Measurements from ENCODE around the gene SEC14L5. TPM values are rescaled to one million over a fixed set of nuclear protein-coding genes. Genes with fewer than 3 reads are reported as not detected.

Gene SEC14L5
- total and polyA plus RNA-seq, 2 donors (not counting 3 experiments of a cell fraction or from before 2014, with no cell fraction given), result not detected

DNA sequence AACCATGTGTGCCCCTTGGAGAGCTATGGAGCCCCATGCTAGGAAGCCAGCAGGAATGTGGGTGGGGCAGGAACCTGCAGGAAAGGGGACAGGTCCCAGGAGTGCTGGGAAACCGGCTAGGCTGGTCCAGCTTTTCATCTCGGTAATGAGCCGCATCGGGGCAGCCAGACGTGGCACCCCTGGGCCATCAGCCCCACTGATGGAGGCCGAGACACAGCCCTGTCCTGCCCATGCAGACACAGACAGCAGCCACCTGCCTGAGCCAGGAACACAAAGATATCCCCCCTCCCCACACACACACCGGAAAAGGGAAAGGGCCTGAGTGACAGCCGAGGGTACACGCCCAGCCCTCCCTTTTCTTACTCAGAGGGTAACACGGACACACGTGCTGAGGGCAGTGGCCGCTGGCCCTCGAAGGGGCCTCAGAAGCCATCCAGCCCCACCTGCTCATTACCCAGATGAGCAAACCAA, 39.3 kb upstream of the SEC14L5 start:
- dilution Hi-C loops (cut with MboI; ENCODE audit: extremely low pct_ligation_motif_present, low sequenced_read_pairs), result no loop called here
- Histone ChIP-seq H4K20me1 (replicated peaks; ENCODE audit: control insufficient read depth, extremely low read depth, insufficient read depth, low read length) (no peaks in the 10 kb centered on the region), H3K9me1 (replicated peaks; ENCODE audit: control insufficient read depth, extremely low read depth, insufficient read depth, low read length) (no peaks in the 10 kb centered on the region), H3K4me2 (ENCODE audit: insufficient read depth, low read length) (no peak overlapping the region), H3K27me3 (ENCODE audit: control insufficient read depth in 2 of 2, insufficient read depth in 2 of 2, low read length in 2 of 2) (no peaks in the 10 kb centered on the region), H3K27ac (ENCODE audit: insufficient read depth, low read depth, low read length) (no peak overlapping the region), H3K4me3 (replicated peaks in 1 of 3; ENCODE audit: insufficient read depth in 1 of 3, low read depth in 1 of 3, low read length in 3 of 3) (no peak overlapping the region), H3K79me2 (ENCODE audit: control insufficient read depth, insufficient read depth, low read length) (no peaks in the 10 kb centered on the region), H3K9ac (replicated peaks; ENCODE audit: extremely low read depth, insufficient read depth, low read length) (no peak overlapping the region), H3K4me1 (ENCODE audit: control insufficient read depth, extremely low read depth, insufficient read depth, low read length) (no peaks in the 10 kb centered on the region), H2AFZ (ENCODE audit: low read depth, low read length) (no peak overlapping the region), H3K9me3 (replicated peaks; ENCODE audit: control insufficient read depth, insufficient read depth, low read length) (no peaks in the 10 kb centered on the region), H3K36me3 (ENCODE audit: control insufficient read depth in 2 of 2, extremely low read depth in 1 of 2, insufficient read depth in 2 of 2, low read length in 2 of 2) (no peaks in the 10 kb centered on the region)
- TF ChIP-seq FOS (IDR thresholded peaks at IDR 0.05; ENCODE audit: borderline replicate concordance, insufficient read depth, low read length), result no peak
- TF ChIP-seq, protein P1, sequence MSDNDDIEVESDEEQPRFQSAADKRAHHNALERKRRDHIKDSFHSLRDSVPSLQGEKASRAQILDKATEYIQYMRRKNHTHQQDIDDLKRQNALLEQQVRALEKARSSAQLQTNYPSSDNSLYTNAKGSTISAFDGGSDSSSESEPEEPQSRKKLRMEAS (IDR thresholded peaks at IDR 0.05; ENCODE audit: insufficient read depth, insufficient read length), result no peak
- no peak for TF ChIP-seq MYC (IDR thresholded peaks at IDR 0.05; ENCODE audit: low read depth, low read length)
- TF ChIP-seq GATA2 (IDR thresholded peaks at IDR 0.05; ENCODE audit: insufficient read depth, insufficient read length, low read depth, low read length), result no peak
- no peak for TF ChIP-seq POLR2AphosphoS5 (IDR thresholded peaks at IDR 0.05; ENCODE audit: insufficient read depth, low read depth, low read length)
- TF ChIP-seq CTCF (IDR thresholded peaks at IDR 0.05; ENCODE audit: extremely low read depth in 1 of 2, insufficient read depth in 1 of 2, low read depth in 1 of 2, low read length in 2 of 2), result no peak
- TF ChIP-seq EZH2 (IDR thresholded peaks at IDR 0.05; ENCODE audit: borderline replicate concordance, low read depth, low read length, severe bottlenecking), result no peak
- TF ChIP-seq POLR2A (IDR thresholded peaks at IDR 0.05; ENCODE audit: low read depth, low read length), result no peak
- no peak for TF ChIP-seq JUN (IDR thresholded peaks at IDR 0.05; ENCODE audit: borderline replicate concordance, insufficient read depth, insufficient read length, low read depth)
- FAIRE-seq (no peak), DNase-seq (ENCODE audit: low read depth, low spot score) (no peak)
- intact Hi-C loops (cut with micrococcal nuclease), result no loop called here
- POLR2A ChIA-PET, result no interaction called here
- BruUV-seq (replicated peaks), result no TSS peak
- CTCF ChIA-PET, result interaction anchor here (3.2 kb wide), 1 partner anchor 13 kb away, joined by 10 read pairs; no protein-coding TSS in a partner anchor

Measured in endothelial cell of umbilical vein (primary cell).